Panc1 (cell line): Measurements from ENCODE around the gene FLT3. TPM values are rescaled to one million over a fixed set of nuclear protein-coding genes. Genes with fewer than 3 reads are reported as not detected.

ENCODE experiments used
- ATAC-seq: fragments of 200-7000 bp; cut with Tn5 transposase; 2 replicates; pipeline ENCODE4 v1.9.1; 2020; ENCODE audit warnings: mild to moderate bottlenecking, moderate library complexity
- BruUV-seq: library from RNA; stranded (reverse); fragments of 400-500 nt; replicated peaks from 2 replicates; lab custom pipeline; 2021; lab: Mats Ljungman, UMichigan
- CTCF ChIA-PET: fragments of 300-600 bp; sonication (Branson Sonifier 250); formaldehyde crosslinking; loops from one replicate; lab custom pipeline; 2022; ENCODE audit warnings: antibody characterized with exemption; lab: Charles Lee
- POLR2A ChIA-PET: fragments of 300-600 bp; sonication (Branson Sonifier 250); formaldehyde crosslinking; loops from one replicate; lab custom pipeline; 2022; ENCODE audit warnings: antibody characterized with exemption; lab: Charles Lee
- DNase-seq: peaks from one replicate; pipeline ENCODE4 v3.0.0-alpha.2; 2010; ENCODE audit warnings: low read depth, low spot score
- H3K27ac ChIP-seq: 2 replicates; pipeline ENCODE4 v1.5.1; 2011; ENCODE audit warnings: mild to moderate bottlenecking, low read length, inconsistent platforms
- H3K27me3 ChIP-seq: fragments of 200-500 bp; sonication (Bioruptor generic); 2 replicates; pipeline ENCODE4 v1.6.0; 2014; ENCODE audit warnings: low read length, inconsistent platforms; ENCODE audit not compliant: control insufficient read depth, insufficient read depth
- H3K36me3 ChIP-seq: fragments of 200-500 bp; sonication (Bioruptor generic); 2 replicates; pipeline ENCODE4 v1.5.1; 2014; ENCODE audit warnings: inconsistent platforms, mild to moderate bottlenecking, low read length, moderate library complexity; ENCODE audit not compliant: control insufficient read depth, insufficient read depth
- H3K4me1 ChIP-seq: 2 replicates; pipeline ENCODE4 v1.5.1; 2011; ENCODE audit warnings: inconsistent platforms, mild to moderate bottlenecking, low read length, moderate library complexity; ENCODE audit not compliant: control insufficient read depth, insufficient read depth
- H3K4me3 ChIP-seq, 2 experiments: 2 replicates each; pipeline ENCODE4 v1.5.1; 2011 to 2012; ENCODE audit warnings: low read depth in 2 of 2, low read length in 2 of 2, mild to moderate bottlenecking in 2 of 2, inconsistent platforms in 1 of 2, moderate library complexity in 1 of 2
- H3K9me3 ChIP-seq: fragments of 200-500 bp; sonication (Bioruptor generic); 2 replicates; pipeline ENCODE4 v1.5.1; 2014; ENCODE audit warnings: low read depth, mild to moderate bottlenecking, inconsistent platforms, low read length, moderate library complexity; ENCODE audit not compliant: control insufficient read depth, insufficient read depth
- CTCF ChIP-seq: fragments of 450-650 bp; IDR thresholded peaks from 2 replicates; pipeline ENCODE4 v1.5.1; 2017; ENCODE audit warnings: mild to moderate bottlenecking
- POLR2AphosphoS5 ChIP-seq: IDR thresholded peaks from 2 replicates; pipeline ENCODE4 v1.6.1; 2012; ENCODE audit warnings: mild to moderate bottlenecking, low read depth, low read length, moderate library complexity
- REST ChIP-seq, 2 experiments: IDR thresholded peaks; 2 replicates each; pipeline ENCODE4 v1.6.1; 2011 to 2012; ENCODE audit warnings: low read depth in 2 of 2, control low read depth in 1 of 2, low read length in 1 of 2, mild to moderate bottlenecking in 1 of 2, moderate library complexity in 1 of 2; ENCODE audit not compliant: insufficient read depth in 1 of 2
- SIN3A ChIP-seq: IDR thresholded peaks from 2 replicates; pipeline ENCODE4 v1.6.1; 2012; ENCODE audit warnings: low read depth, mild to moderate bottlenecking, low read length, moderate library complexity, borderline replicate concordance; ENCODE audit not compliant: insufficient read depth
- TCF7L2 ChIP-seq: IDR thresholded peaks from 2 replicates; pipeline ENCODE4 v1.6.1; 2011; ENCODE audit warnings: mild to moderate bottlenecking, low read depth, low read length, inconsistent platforms
- in situ Hi-C: cut with HindIII; loops from 2 replicates; pipeline ENCODE4 v1.10.0; 2016; ENCODE audit warnings: low sequenced_read_pairs, low pct_unique_long_range_greater_than_20kb
- intact Hi-C: fragments of 100-400 bp; cut with micrococcal nuclease; formaldehyde crosslinking; loops from one replicate; pipeline ENCODE4 v1.10.0; 2022; ENCODE audit not compliant: unreplicated experiment
- total RNA-seq: library from RNA; stranded (reverse); gene quantifications from one replicate; pipeline ENCODE4 v1.2.1, GENCODE V29; 2021; ENCODE audit not compliant: unreplicated experiment

FLT3 gene
- total RNA-seq, 1 experiment from 2014 or later: 0.08 TPM

GRCh38 chr13:28022848-28023518, 77.4 kb downstream of the FLT3 start:
- no peaks in the 10 kb centered on the region for H3K36me3 ChIP-seq
- BruUV-seq: no TSS peak
- ChIA-PET CTCF (interaction anchor here (0.7 kb wide), 1 partner anchor 193 kb away, joined by 4 read pairs; no protein-coding TSS in a partner anchor), POLR2A (no interaction called here)
- no peaks in the 10 kb centered on the region for H3K27me3 ChIP-seq
- H3K4me1 ChIP-seq: no peaks in the 10 kb centered on the region
- no peak overlapping the region for H3K27ac ChIP-seq
- H3K9me3 ChIP-seq: no peaks in the 10 kb centered on the region
- peak; percentile 12; the same call in 1 of the 2 replicates for ATAC-seq
- intact Hi-C loops (no loop called here), in situ Hi-C loops (no loop called here)
- TF ChIP-seq TCF7L2 (no peak), SIN3A (no peak), CTCF (no peak), POLR2AphosphoS5 (no peak), REST (IDR thresholded peaks at IDR 0.05; ENCODE audit: insufficient read depth in 1 of 2, low read depth in 2 of 2, low read length in 1 of 2) (no peak)
- H3K4me3 ChIP-seq: no peak overlapping the region
- DNase-seq: no peak

- ATAC-seq (no peak), DNase-seq (no peak)
- H3K27ac ChIP-seq: no peak overlapping the region
- H3K4me3 ChIP-seq: no peak overlapping the region
- no TSS peak for BruUV-seq
- in situ Hi-C loops: no loop called here
- H3K27me3 ChIP-seq: no peaks in the 10 kb centered on the region
- no peaks in the 10 kb centered on the region for H3K9me3 ChIP-seq
- no peaks in the 10 kb centered on the region for H3K36me3 ChIP-seq
- no peak for TF ChIP-seq SIN3A
- no peak for TF ChIP-seq POLR2AphosphoS5
- no peak for TF ChIP-seq REST (IDR thresholded peaks at IDR 0.05; ENCODE audit: insufficient read depth in 1 of 2, low read depth in 2 of 2, low read length in 1 of 2)
- no peak for TF ChIP-seq TCF7L2
- TF ChIP-seq CTCF: no peak
- H3K4me1 ChIP-seq: no peaks in the 10 kb centered on the region
- ChIA-PET POLR2A (no interaction called here), CTCF (no interaction called here)
- intact Hi-C loops: no loop called here
Observed at GRCh38 chr13:28014301-28014700, 86.1 kb downstream of the FLT3 start.
